ENCODE data around the gene ATOX1. TPM values are rescaled to one million over a fixed set of nuclear protein-coding genes. Genes with fewer than 3 reads are reported as not detected.

The ATOX1 gene
- total RNA-seq, 3 donors from 2014 or later = 52.5 to 54.8 (median 53.6) TPM

DNA sequence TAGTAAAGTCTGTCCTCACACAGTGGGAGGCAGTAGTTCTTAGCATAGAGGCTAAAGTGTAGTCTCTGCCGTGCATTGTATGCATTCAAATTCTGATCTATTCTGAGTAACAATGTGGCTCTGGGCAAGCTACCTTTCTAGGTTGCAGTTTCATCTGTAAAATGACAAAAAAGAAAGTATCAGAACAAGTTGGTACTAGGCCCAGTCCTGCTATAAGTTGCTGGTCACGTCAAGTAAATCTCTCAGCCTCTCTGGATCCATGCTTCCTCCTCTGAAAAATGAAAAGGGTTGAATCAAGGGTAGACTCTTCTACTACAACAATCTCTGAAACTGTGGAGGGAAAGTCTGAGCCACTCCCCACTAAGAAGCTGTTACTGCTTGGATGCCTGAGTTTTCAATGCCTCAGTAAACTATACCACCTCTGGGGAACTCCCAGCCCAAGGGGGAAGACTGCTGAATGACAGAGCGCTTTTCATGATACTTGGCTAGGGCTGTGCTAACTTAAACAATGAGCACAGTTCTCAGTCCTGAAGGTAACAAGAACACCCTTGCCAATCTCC, 37.3 kb downstream of the ATOX1 start:
- peak; percentile 11 for ATAC-seq
- TF ChIP-seq CTCF (IDR thresholded peaks at IDR 0.05) = no peak
- Histone ChIP-seq H3K4me3 (no peak overlapping the region), H3K9me3 (no peaks in the 10 kb centered on the region), H3K36me3 (ENCODE audit: low read depth) (no peaks in the 10 kb centered on the region), H3K4me1 (ENCODE audit: low read depth) (no peaks in the 10 kb centered on the region)
- intact Hi-C loops (cut with DNase I, micrococcal nuclease) = no loop called here
- DNase-seq = no peak

DNA sequence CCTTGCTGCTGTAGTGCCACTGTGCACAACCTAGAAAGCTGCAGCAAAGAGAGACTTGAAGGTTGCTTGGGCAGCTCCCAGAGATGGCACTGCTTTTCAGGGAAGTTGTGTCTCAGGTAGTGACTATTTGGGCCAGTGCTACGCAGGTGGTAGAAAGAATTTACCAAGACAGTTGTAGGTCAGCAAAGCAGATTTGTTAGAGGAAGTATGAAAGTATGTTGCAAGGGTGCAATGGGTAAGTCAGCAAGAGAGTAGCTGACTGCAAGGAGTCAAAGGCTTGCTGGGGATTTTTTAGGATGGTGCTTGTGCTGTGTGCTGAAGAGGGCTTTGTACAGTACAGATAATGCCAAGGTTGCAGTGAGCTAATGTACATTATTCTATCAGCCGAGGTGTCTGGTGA, 38.2 kb downstream of the ATOX1 start:
- no peaks in the 10 kb centered on the region for H3K36me3 ChIP-seq (ENCODE audit: low read depth)
- H3K4me1 ChIP-seq (ENCODE audit: low read depth) = no peaks in the 10 kb centered on the region
- intact Hi-C loops (cut with DNase I, micrococcal nuclease) = no loop called here
- no peak overlapping the region for H3K4me3 ChIP-seq
- no peak for TF ChIP-seq CTCF (IDR thresholded peaks at IDR 0.05)
- ATAC-seq = no peak
- no peaks in the 10 kb centered on the region for H3K9me3 ChIP-seq
- DNase-seq = no peak

DNA sequence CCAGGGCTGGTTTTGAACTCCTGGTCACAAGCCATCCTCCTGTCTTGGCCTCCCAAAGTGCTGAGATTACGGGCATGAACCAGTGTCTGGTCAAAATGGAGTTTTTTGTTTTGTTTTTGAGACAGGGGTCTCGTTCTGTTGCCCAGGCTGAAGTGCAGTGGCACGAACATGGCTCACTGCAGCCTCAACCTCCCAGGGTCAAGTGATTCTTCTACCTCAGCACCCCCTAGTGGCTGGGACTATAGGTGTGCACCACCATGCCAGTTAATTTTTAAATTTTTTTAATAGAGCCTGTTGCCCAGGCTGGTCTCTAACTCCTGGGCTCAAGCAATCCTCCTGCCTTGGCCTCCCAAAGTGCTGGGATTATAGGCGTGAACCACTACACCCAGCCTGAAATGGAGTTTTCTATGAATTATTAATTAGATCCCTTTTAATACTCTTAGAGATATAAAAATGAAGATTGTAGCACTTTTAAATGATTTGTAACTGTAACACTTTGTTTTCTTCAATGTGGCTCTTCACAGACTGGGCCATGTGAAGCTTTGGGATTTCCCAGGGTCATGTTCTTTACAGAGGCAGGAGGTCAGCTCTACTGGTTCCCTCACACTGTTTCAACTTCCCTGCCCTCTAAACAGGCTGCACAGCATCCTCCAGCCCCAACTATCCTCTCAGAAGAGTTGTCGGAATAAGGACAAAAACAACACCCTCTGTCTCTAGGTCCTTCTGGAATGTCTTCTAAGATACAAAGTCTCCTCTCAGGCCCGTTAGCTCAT, 39.0 kb downstream of the ATOX1 start:
- DNase-seq = peak in 1 of 3 donors; percentile 62
- Histone ChIP-seq H3K4me1 (ENCODE audit: low read depth) (no peaks in the 10 kb centered on the region), H3K4me3 (no peak overlapping the region), H3K36me3 (ENCODE audit: low read depth) (no peaks in the 10 kb centered on the region), H3K9me3 (no peaks in the 10 kb centered on the region)
- intact Hi-C loops (cut with DNase I, micrococcal nuclease) = no loop called here
- peak; percentile 66 for ATAC-seq
- TF ChIP-seq CTCF (IDR thresholded peaks at IDR 0.05) = peak; percentile 31

DNA sequence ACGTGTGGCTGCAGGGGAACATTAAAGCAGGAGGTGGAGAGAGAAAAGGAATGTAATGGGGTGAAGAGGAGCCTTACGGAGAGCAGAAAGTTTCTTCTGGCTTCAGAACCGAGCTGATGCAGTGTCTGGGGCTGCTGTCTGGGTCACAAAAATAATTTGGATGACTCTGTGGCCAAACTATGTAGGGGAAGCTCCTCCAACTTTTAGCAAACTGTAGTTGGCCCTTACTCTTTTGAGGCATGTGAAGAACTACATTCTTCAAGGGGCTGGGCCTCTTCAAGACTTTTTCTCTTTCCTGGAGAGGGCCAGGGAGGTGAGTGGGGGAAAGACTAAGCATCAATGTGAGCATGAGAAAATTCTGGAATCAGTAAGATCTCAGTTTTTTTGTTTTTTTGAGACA, 39.8 kb downstream of the ATOX1 start:
- TF ChIP-seq CTCF (IDR thresholded peaks at IDR 0.05) = no peak
- H3K4me1 ChIP-seq (ENCODE audit: low read depth) = no peaks in the 10 kb centered on the region
- peak; percentile 10 for ATAC-seq
- no peaks in the 10 kb centered on the region for H3K36me3 ChIP-seq (ENCODE audit: low read depth)
- intact Hi-C loops (cut with DNase I, micrococcal nuclease) = no loop called here
- no peak for DNase-seq
- no peaks in the 10 kb centered on the region for H3K9me3 ChIP-seq
- no peak overlapping the region for H3K4me3 ChIP-seq

DNA sequence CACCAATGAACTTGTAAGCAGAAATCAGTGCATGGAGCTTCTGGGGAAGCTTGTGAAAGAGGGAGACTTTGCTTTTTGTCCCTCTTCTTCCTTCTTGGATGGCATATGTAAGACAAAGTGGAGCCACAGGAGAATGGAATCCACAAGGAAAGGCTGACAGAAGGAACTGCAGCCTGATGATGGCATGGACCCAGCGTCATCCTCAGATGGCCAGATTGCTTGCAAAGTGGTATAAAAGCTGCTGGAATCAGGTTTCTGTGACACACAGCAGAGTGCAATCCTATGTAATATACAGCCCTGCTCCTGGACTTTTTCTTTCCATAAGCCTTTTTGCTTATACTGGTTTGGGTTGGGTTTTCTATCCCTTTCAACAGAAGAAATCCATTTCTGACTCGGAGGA, 40.3 kb downstream of the ATOX1 start:
- intact Hi-C loops (cut with DNase I, micrococcal nuclease) = no loop called here
- ATAC-seq (no peak), DNase-seq (no peak)
- H3K36me3 ChIP-seq (ENCODE audit: low read depth) = no peaks in the 10 kb centered on the region
- TF ChIP-seq CTCF (IDR thresholded peaks at IDR 0.05) = no peak
- H3K4me1 ChIP-seq (ENCODE audit: low read depth) = no peaks in the 10 kb centered on the region
- H3K9me3 ChIP-seq = no peaks in the 10 kb centered on the region
- no peak overlapping the region for H3K4me3 ChIP-seq
